Measurements from ENCODE around the gene BTBD16. TPM values are rescaled to one million over a fixed set of nuclear protein-coding genes. Genes with fewer than 3 reads are reported as not detected.

Gene BTBD16
- total RNA-seq, 2 donors from 2014 or later = not detected

- DNase-seq (ENCODE audit: low spot score in 2 of 2) = no peak
- Mint-ChIP-seq H3K36me3 (peaks cover 5 to 24% of the 10 kb centered on the region in 2 donors), H3K27ac (no peak overlapping the region), H3K9me3 (peaks cover 0 to 13% of the 10 kb centered on the region in 2 donors)
- ATAC-seq = no peak
Observed at GRCh38 chr10:122379537-122379936, 108.4 kb downstream of the BTBD16 start.

- no peak overlapping the region for H3K27ac Mint-ChIP-seq
- DNase-seq (ENCODE audit: low spot score in 2 of 2) (no peak), ATAC-seq (no peak)
- peaks cover 0 to 13% of the 10 kb centered on the region in 2 donors for H3K9me3 Mint-ChIP-seq
- peaks cover 0 to 24% of the 10 kb centered on the region in 2 donors for H3K36me3 Mint-ChIP-seq
Observed at GRCh38 chr10:122380703-122381102, 109.6 kb downstream of the BTBD16 start.

GRCh38 chr10:122381680-122382079 is 110.6 kb downstream of the BTBD16 start:
- ATAC-seq = no peak
- Mint-ChIP-seq H3K27ac (no peak overlapping the region), H3K9me3 (peaks cover 0 to 13% of the 10 kb centered on the region in 2 donors), H3K36me3 (peaks cover 0 to 24% of the 10 kb centered on the region in 2 donors)
- DNase-seq (ENCODE audit: low spot score in 2 of 2) = no peak

GRCh38 chr10:122386514-122386913 is 115.4 kb downstream of the BTBD16 start:
- DNase-seq (ENCODE audit: low spot score in 2 of 2) (no peak), ATAC-seq (no peak)
- H3K36me3 Mint-ChIP-seq = peaks cover 13 to 14% of the 10 kb centered on the region in 2 donors
- H3K9me3 Mint-ChIP-seq = peaks cover 0 to 4% of the 10 kb centered on the region in 2 donors
- no peak overlapping the region for H3K27ac Mint-ChIP-seq

- no peak overlapping the region for H3K27ac Mint-ChIP-seq
- H3K36me3 Mint-ChIP-seq = peaks cover 12 to 13% of the 10 kb centered on the region in 2 donors
- no peak for DNase-seq (ENCODE audit: low spot score in 2 of 2)
- ATAC-seq = no peak
- peaks cover 0 to 3% of the 10 kb centered on the region in 2 donors for H3K9me3 Mint-ChIP-seq
Observed at GRCh38 chr10:122387572-122387971, 116.5 kb downstream of the BTBD16 start.

Other genes starting within 250 kb of the BTBD16 start
- 1 to 10 TPM; 7.0 to 8.7 TPM for gene PLEKHA1, start 103.4 kb downstream of the BTBD16 start, total RNA-seq
- under 1 TPM in 1 of 2 donors, not detected in 1; 0.43 TPM for gene ARMS2, start 183.4 kb downstream of the BTBD16 start, total RNA-seq
- not detected for gene HTRA1, start 190.3 kb downstream of the BTBD16 start, total RNA-seq

Measured in activated naive CD4-positive, alpha-beta T cell treated with anti-CD3 and anti-CD28 coated beads, Interleukin-2, amount 50 U/mL, for 72 hours (primary cell).